Cardiac muscle cell (in vitro differentiated cells and primary cell): ENCODE results near the gene NOS3. TPM values are rescaled to one million over a fixed set of nuclear protein-coding genes. Genes with fewer than 3 reads are reported as not detected.

Experiments used
- DNase-seq, 2 donors: peaks; one replicate each; pipeline versions ENCODE4 v3.0.0 to v3.0.0-alpha.2; 2010 to 2017; ENCODE audit warnings: low read depth in 1 of 2, low spot score in 1 of 2
- H3K27ac ChIP-seq: fragments of 200-600 bp; sonication (generic); 2 replicates; pipeline ENCODE4 v1.5.1; 2016
- H3K27me3 ChIP-seq: fragments of 200-600 bp; sonication (generic); 2 replicates; pipeline ENCODE4 v1.6.0; 2016; ENCODE audit warnings: control low read depth
- H3K36me3 ChIP-seq: fragments of 200-600 bp; sonication (generic); 2 replicates; pipeline ENCODE4 v1.5.1; 2016; ENCODE audit warnings: control low read depth
- H3K4me1 ChIP-seq: fragments of 200-600 bp; sonication (generic); 2 replicates; pipeline ENCODE4 v1.8.1; 2017; ENCODE audit warnings: low read depth, mild to moderate bottlenecking, mixed run types
- H3K4me3 ChIP-seq: fragments of 200-600 bp; sonication (generic); 2 replicates; pipeline ENCODE4 v1.5.1; 2016; ENCODE audit warnings: mild to moderate bottlenecking
- H3K9me3 ChIP-seq: fragments of 200-600 bp; sonication (generic); 2 replicates; pipeline ENCODE4 v1.5.1; 2017; ENCODE audit warnings: low read depth, mild to moderate bottlenecking, control low read depth
- CTCF ChIP-seq: IDR thresholded peaks from 2 replicates; pipeline ENCODE4 v1.5.1; 2012; ENCODE audit warnings: low read depth, mild to moderate bottlenecking, low read length
- polyA plus RNA-seq: library from polyadenylated mRNA; unstranded; fragments of >200 nt; fragmentation: Nextera tagmentation; extraction: Ambion mirVana; gene quantifications from 2 replicates; pipeline ENCODE4 v1.2.1, GENCODE V29; 2016
- total RNA-seq: library from RNA; depleted of rRNA; stranded (reverse); fragments of >200 nt; gene quantifications from 2 replicates; pipeline ENCODE4 v1.2.3, GENCODE V29; 2016

Gene NOS3
- total and polyA plus RNA-seq, 2 experiments from 2014 or later: 13.1 to 20.3 TPM

GRCh38 chr7:150954986-150955518 is 35.8 kb upstream of the NOS3 start:
- TF ChIP-seq CTCF: no peak
- DNase-seq: no peak
- H3K4me1 ChIP-seq: peaks cover 38% of the 10 kb centered on the region
- H3K9me3 ChIP-seq: no peaks in the 10 kb centered on the region
- peak overlapping the region; percentile 86 for H3K27ac ChIP-seq
- H3K36me3 ChIP-seq: peaks cover 9% of the 10 kb centered on the region
- H3K4me3 ChIP-seq: no peak overlapping the region
- no peaks in the 10 kb centered on the region for H3K27me3 ChIP-seq

DNA sequence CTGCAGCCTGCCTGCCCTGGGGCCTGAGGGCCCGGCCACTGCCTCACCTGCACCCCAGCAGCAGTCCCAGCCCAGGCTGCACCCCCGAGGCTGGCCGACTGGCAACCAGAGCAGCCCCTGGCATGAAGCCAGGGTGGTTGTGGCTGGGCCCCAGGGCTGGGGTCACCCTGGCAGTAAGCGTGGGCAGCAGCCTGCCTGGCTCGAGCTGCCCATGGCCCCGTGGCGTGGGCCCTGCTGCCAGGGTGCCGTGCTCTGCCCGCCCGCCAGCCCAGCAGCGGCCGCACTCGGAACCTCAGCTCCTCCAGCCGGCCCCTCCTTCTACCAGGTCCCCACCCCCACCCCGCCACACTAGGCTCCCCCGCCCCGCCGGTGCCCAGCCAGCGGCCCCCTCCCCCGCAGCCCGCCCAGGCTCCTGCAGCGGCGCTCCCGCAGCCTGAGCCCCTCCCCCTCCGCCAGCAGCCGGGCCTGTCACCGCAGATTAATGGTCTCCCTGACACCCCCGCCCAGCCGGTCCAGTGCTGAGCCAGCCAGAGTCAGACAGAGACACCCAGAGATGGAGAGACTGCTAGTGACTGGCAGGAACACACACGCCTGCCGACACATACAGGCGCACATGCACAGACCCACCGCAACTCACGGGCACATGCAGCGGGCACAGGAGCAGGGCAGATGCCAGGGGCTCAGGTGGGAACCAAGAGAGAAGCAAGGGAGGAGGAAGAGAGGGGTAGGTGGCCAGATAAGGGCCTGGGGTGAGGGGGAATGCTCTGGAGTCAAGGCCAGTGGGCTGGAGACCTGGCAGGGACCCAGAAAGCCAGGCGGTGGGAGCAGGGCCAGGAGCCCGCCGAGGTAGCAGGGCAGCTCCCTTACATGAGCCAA is 35.1 kb upstream of the NOS3 start:
- H3K4me3 ChIP-seq: no peak overlapping the region

GRCh38 chr7:150956395-150957132 is 34.3 kb upstream of the NOS3 start:
- H3K27me3 ChIP-seq: no peaks in the 10 kb centered on the region
- H3K27ac ChIP-seq: peak overlapping the region; percentile 86
- no peak overlapping the region for H3K4me3 ChIP-seq
- TF ChIP-seq CTCF: no peak
- peaks cover 53% of the 10 kb centered on the region for H3K4me1 ChIP-seq
- DNase-seq: no peak
- H3K36me3 ChIP-seq: peaks cover 4% of the 10 kb centered on the region
- no peaks in the 10 kb centered on the region for H3K9me3 ChIP-seq

More for the DNA sequence above, 35.1 kb upstream of the NOS3 start:
- DNase-seq: peak in 1 of 2 donors; percentile 86
- H3K9me3 ChIP-seq: no peaks in the 10 kb centered on the region
- H3K27me3 ChIP-seq: no peaks in the 10 kb centered on the region
- no peak for TF ChIP-seq CTCF
- peaks cover 45% of the 10 kb centered on the region for H3K4me1 ChIP-seq
- peak overlapping the region; percentile 86 for H3K27ac ChIP-seq
- H3K36me3 ChIP-seq: peaks cover 5% of the 10 kb centered on the region

- Histone ChIP-seq H3K27ac (peak overlapping the region; percentile 86), H3K27me3 (no peaks in the 10 kb centered on the region), H3K4me1 (peaks cover 61% of the 10 kb centered on the region), H3K9me3 (no peaks in the 10 kb centered on the region), H3K36me3 (no peaks in the 10 kb centered on the region), H3K4me3 (no peak overlapping the region)
- TF ChIP-seq CTCF: no peak
- DNase-seq: no peak
These were observed 33.4 kb upstream of the NOS3 start for GRCh38 chr7:150957133-150958020.

DNA sequence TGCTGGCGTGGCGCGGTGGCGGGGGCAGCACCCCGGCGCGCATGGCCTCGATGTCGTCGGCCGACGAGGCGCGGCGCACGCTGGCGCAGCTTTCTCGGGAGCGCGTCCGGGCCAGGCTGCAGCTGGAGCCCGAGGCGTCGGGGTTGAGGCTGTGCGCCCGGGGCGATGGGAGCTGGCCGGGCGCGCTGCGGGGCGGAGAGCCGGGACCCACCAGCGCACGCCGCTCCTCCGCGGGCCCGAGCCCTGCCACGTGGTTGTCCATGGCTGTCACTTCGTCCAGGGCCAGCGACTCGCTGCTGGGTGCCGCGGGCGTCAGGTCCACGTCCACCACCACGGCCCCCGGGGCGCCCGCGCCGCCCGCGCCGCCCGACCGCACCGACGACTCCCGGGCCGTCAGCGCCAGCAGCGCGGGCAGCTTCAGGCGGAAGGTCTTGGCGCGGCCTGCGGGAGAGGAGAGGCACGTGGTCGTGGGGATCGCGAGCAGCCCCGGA is 32.7 kb upstream of the NOS3 start:
- TF ChIP-seq CTCF: no peak
- Histone ChIP-seq H3K4me3 (no peak overlapping the region), H3K27me3 (no peaks in the 10 kb centered on the region), H3K9me3 (no peaks in the 10 kb centered on the region), H3K27ac (no peak overlapping the region), H3K36me3 (no peaks in the 10 kb centered on the region), H3K4me1 (peaks cover 68% of the 10 kb centered on the region)
- DNase-seq: no peak
